ENCODE results near the gene TSEN34. TPM values are rescaled to one million over a fixed set of nuclear protein-coding genes. Genes with fewer than 3 reads are reported as not detected.

TSEN34 gene
- total RNA-seq, result 126 and 135 TPM in 2 replicates

GRCh38 chr19:54191011-54191810, at the start of gene TSEN34:
TSEN34 (plus strand) TSS chr19:54191308; CDS start chr19:54191365, 57 bp downstream.

GRCh38 chr19:54159352-54160181, 31.5 kb upstream of the TSEN34 start, which contains the start of gene LENG1:
LENG1 (minus strand) TSS chr19:54159721; CDS start chr19:54159695, 26 bp downstream.

DNA sequence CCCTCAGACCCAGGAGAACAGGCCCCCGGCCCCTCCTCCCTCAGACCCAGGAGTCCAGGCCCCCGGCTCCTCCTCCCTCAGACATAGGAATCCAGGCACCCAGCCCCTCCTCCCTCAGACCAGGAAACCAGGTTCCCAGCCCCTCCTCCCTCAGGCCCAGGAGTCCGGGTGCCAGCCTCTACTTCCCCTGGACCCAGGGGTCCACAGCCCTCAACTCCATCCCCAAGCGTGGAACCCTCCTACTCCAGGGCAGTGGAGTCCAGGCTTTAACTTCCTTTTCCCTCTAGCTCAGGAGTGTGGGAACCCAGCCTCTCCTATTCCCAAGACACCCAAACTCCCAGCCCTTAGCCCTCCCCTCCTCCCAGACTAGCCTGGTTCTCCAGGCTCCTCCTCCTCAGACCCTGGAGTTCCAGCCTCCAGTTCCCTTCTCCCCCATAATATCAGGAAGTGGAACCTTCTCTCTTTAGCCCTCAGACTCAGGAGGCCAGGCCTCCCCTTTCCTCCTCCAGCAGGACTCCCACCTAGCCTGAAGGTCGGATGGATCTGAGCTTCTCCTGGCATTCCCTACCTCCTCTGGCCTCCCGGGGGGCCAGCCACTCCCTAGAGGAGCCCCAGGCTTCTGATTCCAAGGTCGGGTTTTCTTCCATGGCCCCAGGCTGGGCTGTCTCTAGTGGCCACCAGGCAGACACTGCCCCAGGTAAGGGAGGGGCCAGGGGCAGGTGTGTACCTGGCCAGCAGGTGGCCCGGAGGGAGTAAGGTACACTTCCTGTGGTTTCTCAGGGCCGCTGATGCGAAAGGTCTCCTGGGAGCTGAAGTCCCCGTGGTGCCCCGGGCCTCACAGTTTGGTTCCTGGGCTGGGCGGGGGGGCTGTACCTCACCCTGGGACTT, 18.4 kb upstream of the TSEN34 start, which contains the start of gene TMC4:
Gene TMC4, minus strand, starts transcription at position 690 of the 888 bp plus-strand sequence. Its CDS starts 43 bp downstream, at position 647.

GRCh38 chr19:54189145-54189734, 1.9 kb upstream of the TSEN34 start, which contains the start of gene MBOAT7:
MBOAT7 (minus strand) TSS chr19:54189580; CDS start chr19:54188508, 1,072 bp downstream.

DNA sequence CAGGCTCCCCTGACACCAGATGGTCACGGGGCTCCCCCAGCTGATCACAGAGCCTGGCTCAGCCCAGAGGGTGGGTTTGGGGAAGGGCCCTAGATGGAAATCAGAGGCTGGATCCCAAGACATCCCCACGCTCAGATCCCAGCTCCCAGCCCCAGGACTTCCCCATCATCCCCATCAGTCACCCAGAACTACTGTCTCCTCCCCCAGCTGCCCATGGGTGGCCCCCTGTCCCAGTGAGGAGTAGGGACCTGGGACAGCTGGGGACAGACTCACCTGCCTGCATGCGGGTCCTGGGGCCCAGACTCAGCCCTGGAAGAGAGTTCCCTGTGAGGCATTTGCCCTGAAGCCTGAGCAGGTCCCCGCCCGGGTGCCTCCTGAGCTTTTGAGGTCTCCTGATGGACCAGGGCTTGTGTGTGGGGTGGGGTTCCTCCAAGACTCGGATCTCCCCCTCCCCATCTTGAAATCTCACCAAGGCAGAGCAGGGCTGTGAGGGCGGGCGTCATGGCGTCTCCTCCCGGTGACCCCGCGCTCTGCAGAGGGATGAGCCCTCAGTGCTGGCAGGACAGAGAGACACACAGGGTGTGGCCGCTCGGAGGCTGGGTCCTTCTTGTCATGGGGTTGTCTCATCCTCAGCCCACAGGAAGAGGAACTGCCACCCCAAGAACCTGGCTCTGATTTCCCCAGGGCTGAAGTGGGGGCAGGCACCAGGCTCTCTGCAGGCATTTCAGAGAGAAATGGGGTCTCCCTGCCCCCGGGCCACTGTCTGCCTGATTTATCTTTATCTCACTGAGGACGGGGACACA, 31.6 kb downstream of the TSEN34 start, which contains the start of gene LILRB3:
Gene LILRB3, minus strand, starts transcription at position 534 of the 803 bp plus-strand sequence. Its CDS starts 31 bp downstream, at position 503.

GRCh38 chr19:54242646-54243045, 51.5 kb downstream of the TSEN34 start, which contains the start of gene LILRA6:
LILRA6 (minus strand) TSS chr19:54242790.

Other genes starting within 250 kb of the TSEN34 start
- gene CACNG8, start 228.4 kb upstream of the TSEN34 start, total RNA-seq, result under 0.01 TPM in 2 replicates
- gene CACNG6, start 199.7 kb upstream of the TSEN34 start, total RNA-seq, result 0.18 and 1.2 TPM in 2 replicates
- gene VSTM1, start 127.4 kb upstream of the TSEN34 start, total RNA-seq, result not detected in 2 replicates
- not detected in 2 replicates for gene TARM1, start 109.9 kb upstream of the TSEN34 start, total RNA-seq
- under 0.01 TPM in 1 of 2 replicates, not detected in the other for gene OSCAR, start 90.5 kb upstream of the TSEN34 start, total RNA-seq
- gene NDUFA3, start 88.5 kb upstream of the TSEN34 start, total RNA-seq, result 10.3 and 42.7 TPM in 2 replicates
- 22.0 and 31.4 TPM in 2 replicates for gene TFPT, start 75.7 kb upstream of the TSEN34 start, total RNA-seq
- gene PRPF31, start 75.6 kb upstream of the TSEN34 start, total RNA-seq, result 79.4 and 89.7 TPM in 2 replicates
- 10.3 and 26.2 TPM in 2 replicates for gene CNOT3, start 53.5 kb upstream of the TSEN34 start, total RNA-seq
- gene LENG1, start 31.6 kb upstream of the TSEN34 start, total RNA-seq, result 3.7 and 4.0 TPM in 2 replicates
- gene TMC4, start 18.1 kb upstream of the TSEN34 start, total RNA-seq, result not detected in 2 replicates
- 257 and 295 TPM in 2 replicates for gene MBOAT7, start 1.7 kb upstream of the TSEN34 start, total RNA-seq
- 2,808 and 2,848 TPM in 2 replicates for gene RPS9, start 9.6 kb downstream of the TSEN34 start, total RNA-seq
- not detected in 2 replicates for gene LILRB3, start 31.7 kb downstream of the TSEN34 start, total RNA-seq
- not detected in 2 replicates for gene LILRA6, start 51.5 kb downstream of the TSEN34 start, total RNA-seq
- not detected in 2 replicates for gene LILRB5, start 66.0 kb downstream of the TSEN34 start, total RNA-seq
- not detected in 2 replicates for gene LILRB2, start 89.8 kb downstream of the TSEN34 start, total RNA-seq
- not detected in 2 replicates for gene LILRA5, start 121.9 kb downstream of the TSEN34 start, total RNA-seq
- not detected in 2 replicates for gene LILRA4, start 147.9 kb downstream of the TSEN34 start, total RNA-seq
- gene LAIR1, start 173.6 kb downstream of the TSEN34 start, total RNA-seq, result not detected in 2 replicates
- not detected in 2 replicates for gene TTYH1, start 224.2 kb downstream of the TSEN34 start, total RNA-seq